GM18951 (cell line): ENCODE results near the gene HIPK4.
"Not testable (repeated sequence)": the region's sequence is repeated elsewhere in the genome, so short reads cannot be mapped to it uniquely, and the experiment has no call there.

Experiments used
- POLR2A ChIP-seq: IDR thresholded peaks from 4 replicates; pipeline ENCODE4 v1.6.1; 2011; ENCODE audit warnings: mild to moderate bottlenecking; ENCODE audit not compliant: insufficient read length, insufficient read depth; ENCODE audit errors: extremely low read depth
- in situ Hi-C: fragments of 300-500 bp; cut with MboI; formaldehyde crosslinking; loops from one replicate; pipeline ENCODE4 v1.12.0; 2022; ENCODE audit warnings: low sequenced_read_pairs, mixed read lengths, inconsistent platforms; ENCODE audit not compliant: unreplicated experiment

HIPK4 gene

GRCh38 chr19:40339018-40339728 lies 50.8 kb downstream of the HIPK4 start:
- in situ Hi-C loops: no loop called here
- no peak for TF ChIP-seq POLR2A

- no peak for TF ChIP-seq POLR2A
- in situ Hi-C loops: no loop called here
Measured at GRCh38 chr19:40337594-40337993, 52.4 kb downstream of the HIPK4 start.

GRCh38 chr19:40337107-40337506 lies 52.9 kb downstream of the HIPK4 start:
- TF ChIP-seq POLR2A: no peak
- in situ Hi-C loops: no loop called here

GRCh38 chr19:40336601-40336900 lies 53.4 kb downstream of the HIPK4 start:
- TF ChIP-seq POLR2A: no peak
- in situ Hi-C loops: no loop called here

GRCh38 chr19:40335855-40336600 lies 54.0 kb downstream of the HIPK4 start:
- in situ Hi-C loops: no loop called here
- no peak for TF ChIP-seq POLR2A

GRCh38 chr19:40335101-40335500 lies 54.9 kb downstream of the HIPK4 start:
- in situ Hi-C loops: no loop called here
- no peak for TF ChIP-seq POLR2A

GRCh38 chr19:40333083-40333482 lies 56.9 kb downstream of the HIPK4 start:
- in situ Hi-C loops: not testable (repeated sequence)

GRCh38 chr19:40332669-40333068 lies 57.3 kb downstream of the HIPK4 start:
- in situ Hi-C loops: no loop called here

GRCh38 chr19:40331052-40331451 lies 58.9 kb downstream of the HIPK4 start:
- no peak for TF ChIP-seq POLR2A
- in situ Hi-C loops: no loop called here

More at GRCh38 chr19:40332669-40333068, 57.3 kb downstream of the HIPK4 start:
- no peak for TF ChIP-seq POLR2A
